ENCODE results near the gene RPH3AL.

RPH3AL gene

DNA sequence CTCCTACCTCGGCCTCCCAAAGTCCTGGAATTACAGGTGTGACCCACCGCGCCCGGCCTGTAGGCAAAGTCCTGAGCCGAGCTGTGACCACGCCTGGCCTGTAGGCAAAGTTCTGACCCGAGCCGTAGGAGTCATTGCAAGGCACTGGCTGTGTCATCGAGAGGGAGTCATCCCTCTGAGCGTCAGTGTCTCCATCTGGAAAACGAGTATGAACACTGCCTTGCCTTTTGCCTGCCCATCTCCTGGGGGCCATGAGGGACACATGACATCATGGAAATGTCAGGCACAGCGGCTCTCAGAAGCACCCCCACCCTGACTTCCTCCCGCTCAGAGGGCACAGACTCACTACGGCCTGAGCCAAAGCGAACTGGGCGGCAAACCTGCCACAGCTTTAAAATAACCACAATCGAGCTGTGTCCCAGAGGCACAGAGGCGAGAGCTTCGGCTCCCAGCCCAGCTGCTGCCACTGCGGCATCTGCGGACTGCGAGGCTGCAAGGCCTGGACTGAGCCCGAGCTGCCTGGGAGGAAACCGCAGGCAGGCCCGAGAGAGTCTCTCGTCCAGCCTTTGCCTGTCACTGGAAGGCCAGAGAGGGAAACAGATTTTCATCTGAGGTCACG, 50.8 kb downstream of the RPH3AL start:
- Mint-ChIP-seq H3K4me1 (ENCODE audit: low read depth) (no peaks in the 10 kb centered on the region), H3K4me3 (no peak overlapping the region), H3K36me3 (ENCODE audit: low read depth) (no peaks in the 10 kb centered on the region), H3K27me3 (ENCODE audit: low read depth) (no peaks in the 10 kb centered on the region), H3K27ac (no peak overlapping the region), H3K9me3 (no peaks in the 10 kb centered on the region)

DNA sequence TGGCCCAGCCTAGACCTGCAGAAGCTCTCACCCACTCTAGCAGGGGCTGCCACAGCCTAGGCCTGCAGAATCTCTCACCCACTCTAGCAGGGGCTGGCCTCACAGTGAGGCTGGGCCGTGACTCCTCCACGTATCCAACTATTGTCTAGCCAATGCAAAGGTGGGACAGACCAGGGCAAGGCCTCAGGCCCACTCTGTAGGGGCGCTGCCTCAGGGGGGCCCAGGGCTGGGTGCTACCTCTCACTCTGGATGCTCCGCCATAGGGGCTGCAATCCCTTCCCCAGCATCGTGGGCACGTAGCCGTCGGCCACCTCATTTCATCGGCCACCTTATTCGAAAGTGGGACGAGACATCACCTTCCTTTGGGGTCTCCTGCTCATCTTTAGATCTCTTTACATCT, 51.7 kb downstream of the RPH3AL start:
- no peak overlapping the region for H3K27ac Mint-ChIP-seq
- no peak overlapping the region for H3K4me3 Mint-ChIP-seq
- no peaks in the 10 kb centered on the region for H3K36me3 Mint-ChIP-seq (ENCODE audit: low read depth)
- no peaks in the 10 kb centered on the region for H3K9me3 Mint-ChIP-seq
- no peaks in the 10 kb centered on the region for H3K4me1 Mint-ChIP-seq (ENCODE audit: low read depth)
- H3K27me3 Mint-ChIP-seq (ENCODE audit: low read depth): no peaks in the 10 kb centered on the region

DNA sequence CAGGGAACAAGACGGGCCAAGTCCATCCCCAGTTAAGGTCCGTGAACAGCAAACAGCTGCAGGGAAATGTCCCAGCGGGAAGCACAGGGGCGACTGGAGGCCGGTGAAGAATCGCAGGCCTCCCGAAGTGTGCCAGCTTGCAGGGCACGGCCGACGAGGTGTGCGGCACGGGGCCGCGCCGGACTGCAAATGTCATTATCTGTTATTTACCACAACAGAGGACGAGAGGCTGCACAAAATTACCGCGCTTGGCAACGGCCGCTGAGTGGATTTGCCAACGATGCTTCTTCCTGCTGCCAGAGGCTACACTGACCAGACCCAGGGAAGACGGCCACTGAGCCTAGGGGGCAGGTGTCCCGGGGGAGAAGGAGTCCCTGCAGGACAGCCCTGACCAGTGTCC, 53.1 kb downstream of the RPH3AL start:
- no peak overlapping the region for H3K27ac Mint-ChIP-seq
- no peaks in the 10 kb centered on the region for H3K9me3 Mint-ChIP-seq
- no peak overlapping the region for H3K4me3 Mint-ChIP-seq
- no peaks in the 10 kb centered on the region for H3K4me1 Mint-ChIP-seq (ENCODE audit: low read depth)
- H3K27me3 Mint-ChIP-seq (ENCODE audit: low read depth): no peaks in the 10 kb centered on the region
- no peaks in the 10 kb centered on the region for H3K36me3 Mint-ChIP-seq (ENCODE audit: low read depth)

DNA sequence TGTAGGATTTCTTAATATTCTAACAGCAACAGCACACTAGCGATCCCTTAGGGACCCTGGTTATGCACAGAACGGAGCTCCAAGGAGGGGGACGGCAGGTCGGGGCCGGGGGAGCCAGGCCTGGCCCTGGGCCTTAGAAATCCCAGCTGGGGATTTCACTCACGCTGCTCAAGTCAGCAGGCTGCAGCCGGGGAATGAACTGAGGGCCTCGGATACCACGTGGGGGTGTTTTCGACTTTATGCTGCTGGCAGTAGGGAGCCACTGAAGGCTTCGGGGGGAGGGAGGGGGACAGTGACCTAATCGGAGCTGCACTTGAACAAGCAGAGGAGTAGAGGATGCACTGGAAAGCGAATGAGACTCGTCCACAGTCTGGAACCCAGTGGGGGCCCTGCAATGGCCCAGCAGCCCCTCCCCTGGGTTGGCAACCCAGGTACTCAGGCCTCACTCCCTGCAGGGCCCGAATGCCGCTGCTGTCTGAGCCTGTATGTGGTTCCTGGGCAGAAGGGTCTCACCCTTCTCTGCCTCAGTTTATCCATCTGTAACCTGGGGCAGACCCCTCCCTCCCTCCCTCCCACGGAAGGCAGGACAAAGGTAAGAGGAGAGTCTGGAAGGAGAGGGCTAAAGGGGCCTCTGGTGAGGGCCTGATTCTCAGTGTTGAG, 53.7 kb downstream of the RPH3AL start:
- Mint-ChIP-seq H3K4me1 (ENCODE audit: low read depth) (no peaks in the 10 kb centered on the region), H3K9me3 (no peaks in the 10 kb centered on the region), H3K27ac (no peak overlapping the region)

DNA sequence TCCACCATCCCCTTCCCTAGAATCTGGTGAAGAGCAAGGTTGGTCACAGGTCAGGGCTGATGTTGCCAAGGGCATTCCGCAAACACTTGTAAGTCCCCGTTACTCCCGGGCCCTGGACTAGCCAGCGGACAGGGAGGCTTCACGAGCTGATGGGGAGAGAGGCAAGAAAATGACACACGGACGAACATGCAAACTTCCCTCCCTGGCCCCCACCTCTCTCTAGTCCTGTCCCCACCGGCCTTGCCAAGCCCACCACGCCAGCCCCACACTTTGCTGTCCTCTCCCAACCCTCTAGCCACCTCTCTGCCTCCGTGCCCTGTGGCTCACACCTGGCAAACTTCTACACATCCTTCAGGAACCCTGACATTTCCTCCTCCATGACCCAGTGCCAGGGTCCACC, 54.8 kb downstream of the RPH3AL start:
- H3K27ac Mint-ChIP-seq: no peak overlapping the region
- no peaks in the 10 kb centered on the region for H3K9me3 Mint-ChIP-seq
- no peak overlapping the region for H3K4me3 Mint-ChIP-seq
- no peaks in the 10 kb centered on the region for H3K36me3 Mint-ChIP-seq (ENCODE audit: low read depth)
- no peaks in the 10 kb centered on the region for H3K27me3 Mint-ChIP-seq (ENCODE audit: low read depth)
- peaks cover 3% of the 10 kb centered on the region for H3K4me1 Mint-ChIP-seq (ENCODE audit: low read depth)

More for the DNA sequence above, 53.7 kb downstream of the RPH3AL start:
- no peak overlapping the region for H3K4me3 Mint-ChIP-seq
- H3K27me3 Mint-ChIP-seq (ENCODE audit: low read depth): no peaks in the 10 kb centered on the region
- H3K36me3 Mint-ChIP-seq (ENCODE audit: low read depth): no peaks in the 10 kb centered on the region

DNA sequence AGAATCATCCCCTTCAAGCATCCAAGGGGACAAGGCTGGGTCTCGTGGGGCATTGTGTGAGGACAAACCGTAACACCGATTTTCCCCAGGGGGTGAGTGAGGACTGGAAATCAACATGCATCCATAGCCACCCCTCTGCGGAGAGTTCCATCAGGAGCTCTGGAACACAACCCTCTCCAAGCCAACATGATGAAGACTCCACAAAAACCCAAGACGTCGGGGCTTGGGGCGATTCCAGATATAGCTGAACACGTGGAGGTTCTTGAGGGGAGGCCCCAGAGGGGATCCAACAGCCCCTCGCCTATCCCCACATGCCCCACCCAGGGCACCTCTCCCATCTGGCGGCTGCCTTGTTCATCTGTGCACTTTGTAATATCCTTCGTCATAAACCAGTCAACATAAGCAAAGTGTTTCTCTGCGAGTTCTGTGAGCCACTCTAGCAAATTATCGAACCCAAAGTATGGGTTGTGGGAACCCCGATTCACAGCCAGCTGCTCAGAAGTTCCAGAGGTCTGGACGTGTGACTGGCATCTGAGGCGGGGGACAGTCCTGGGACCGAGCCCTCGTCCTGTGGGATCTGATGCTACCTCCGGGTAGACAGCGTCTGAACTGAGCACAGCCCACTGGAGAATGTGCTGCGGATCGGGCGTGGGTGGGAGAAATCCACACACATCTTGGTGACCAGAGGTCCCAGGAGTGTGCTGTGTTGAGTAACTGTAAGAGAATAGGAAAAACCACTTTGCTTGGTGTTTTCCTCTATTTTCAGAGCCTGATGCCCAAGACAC, 55.5 kb downstream of the RPH3AL start:
- H3K9me3 Mint-ChIP-seq: no peaks in the 10 kb centered on the region
- H3K4me1 Mint-ChIP-seq (ENCODE audit: low read depth): peaks cover 3% of the 10 kb centered on the region
- no peak overlapping the region for H3K27ac Mint-ChIP-seq
- H3K27me3 Mint-ChIP-seq (ENCODE audit: low read depth): no peaks in the 10 kb centered on the region
- H3K4me3 Mint-ChIP-seq: no peak overlapping the region
- H3K36me3 Mint-ChIP-seq (ENCODE audit: low read depth): no peaks in the 10 kb centered on the region

DNA sequence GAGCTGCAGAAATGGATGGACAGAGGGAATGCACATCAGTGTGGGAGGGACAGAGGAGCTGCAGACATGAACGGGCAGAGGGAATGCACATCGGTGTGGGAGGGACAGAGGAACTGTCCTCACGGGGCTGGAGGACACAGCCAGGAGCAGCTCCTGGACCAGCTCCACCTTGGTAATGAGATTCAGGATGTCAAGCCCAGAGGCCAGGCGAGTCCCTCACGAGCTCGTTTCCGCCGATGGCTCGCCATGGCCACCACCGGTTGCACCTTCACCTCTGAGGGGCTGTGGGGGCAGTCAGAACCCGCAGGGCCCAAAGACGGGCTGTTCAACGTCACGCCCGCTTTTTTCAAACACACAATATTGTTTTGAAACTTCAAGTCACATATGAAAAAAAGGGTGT, 56.2 kb downstream of the RPH3AL start:
- Mint-ChIP-seq H3K27me3 (ENCODE audit: low read depth) (no peaks in the 10 kb centered on the region), H3K4me3 (no peak overlapping the region), H3K27ac (no peak overlapping the region)

DNA sequence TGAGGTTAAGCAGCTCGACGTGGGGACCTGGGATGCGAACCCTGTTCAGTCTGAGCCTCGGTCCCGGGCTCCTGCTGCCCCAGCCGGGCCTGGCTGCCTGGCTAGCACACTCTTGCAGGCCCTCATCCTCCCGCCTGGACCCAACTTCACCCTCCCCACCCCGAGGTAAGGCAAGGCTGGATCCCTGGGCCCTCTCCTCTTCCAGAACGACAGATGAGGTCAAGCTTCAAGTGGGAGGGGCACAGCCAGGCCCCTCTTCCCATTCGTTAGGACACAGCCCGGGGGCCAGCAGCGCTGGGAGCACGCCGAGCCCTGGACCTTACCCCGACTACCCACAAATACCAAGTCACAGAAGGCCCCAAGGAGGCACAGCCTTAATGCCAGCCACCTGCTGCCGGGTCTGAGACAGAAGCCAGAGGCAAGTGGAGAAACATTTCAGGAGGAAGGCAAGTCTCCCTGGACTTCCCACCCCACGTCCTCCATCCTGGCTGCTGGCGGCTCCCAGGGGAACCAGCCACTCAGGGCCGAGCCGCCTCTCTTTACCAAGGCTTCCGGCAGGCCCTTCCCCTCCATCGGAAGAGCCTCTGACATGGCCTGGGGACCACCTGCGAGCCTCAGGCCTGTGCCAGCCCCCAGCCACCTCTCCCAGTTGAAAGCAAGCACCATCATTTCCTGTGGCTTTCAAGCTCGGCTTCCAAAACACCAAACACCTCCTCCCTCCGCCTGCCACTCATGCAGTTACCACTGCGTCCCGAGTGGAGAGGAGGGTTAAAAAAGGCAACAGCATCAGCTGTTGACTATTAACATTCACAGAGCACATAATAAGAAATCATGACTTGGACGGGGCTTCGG, 59.9 kb downstream of the RPH3AL start:
- Mint-ChIP-seq H3K36me3 (ENCODE audit: low read depth) (no peaks in the 10 kb centered on the region), H3K4me1 (ENCODE audit: low read depth) (peaks cover 3% of the 10 kb centered on the region), H3K27ac (no peak overlapping the region), H3K27me3 (ENCODE audit: low read depth) (no peaks in the 10 kb centered on the region), H3K9me3 (no peaks in the 10 kb centered on the region), H3K4me3 (no peak overlapping the region)

More for the DNA sequence above, 56.2 kb downstream of the RPH3AL start:
- no peaks in the 10 kb centered on the region for H3K36me3 Mint-ChIP-seq (ENCODE audit: low read depth)
- no peaks in the 10 kb centered on the region for H3K9me3 Mint-ChIP-seq
- H3K4me1 Mint-ChIP-seq (ENCODE audit: low read depth): peaks cover 3% of the 10 kb centered on the region

DNA sequence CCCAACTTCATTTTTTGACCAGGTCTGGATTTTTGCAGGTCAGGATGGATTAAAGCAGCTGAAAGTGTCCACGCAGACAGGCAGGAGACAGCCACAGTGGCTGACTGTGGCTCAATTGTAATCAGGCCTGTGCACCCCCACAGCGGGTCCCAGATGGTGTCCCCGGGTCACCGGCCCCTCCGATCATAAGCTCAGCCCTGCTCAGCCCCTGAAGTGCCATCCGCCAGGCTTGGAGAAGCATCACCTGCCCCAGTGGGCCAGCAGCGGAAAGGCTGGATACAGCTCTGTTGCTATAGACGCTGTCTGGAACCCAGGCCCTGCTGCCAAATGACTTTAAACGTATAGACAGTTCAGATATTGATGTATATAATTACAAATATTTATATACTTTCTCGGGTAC, 60.6 kb downstream of the RPH3AL start:
- H3K27me3 Mint-ChIP-seq (ENCODE audit: low read depth): no peaks in the 10 kb centered on the region
- no peak overlapping the region for H3K4me3 Mint-ChIP-seq
- H3K4me1 Mint-ChIP-seq (ENCODE audit: low read depth): peaks cover 3% of the 10 kb centered on the region
- H3K36me3 Mint-ChIP-seq (ENCODE audit: low read depth): no peaks in the 10 kb centered on the region
- H3K9me3 Mint-ChIP-seq: no peaks in the 10 kb centered on the region
- no peak overlapping the region for H3K27ac Mint-ChIP-seq

DNA sequence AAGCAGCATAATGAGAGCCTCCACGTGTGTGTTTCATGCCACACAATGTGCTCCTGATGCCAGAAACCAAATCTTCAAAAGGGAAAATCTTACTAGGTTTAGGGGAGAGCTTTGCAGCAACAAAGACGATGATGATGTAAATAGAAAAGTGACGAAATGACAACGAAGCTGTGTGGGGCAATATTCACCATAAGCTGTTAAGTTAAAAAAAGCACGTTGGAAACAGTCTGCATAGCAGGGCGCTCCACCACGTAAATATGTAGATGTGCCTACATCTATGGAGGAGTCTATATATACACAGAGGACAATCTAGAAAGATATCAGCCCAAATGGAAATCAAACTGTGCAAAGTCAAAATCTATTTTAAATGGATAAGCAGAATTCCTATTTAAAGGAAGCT, 61.0 kb downstream of the RPH3AL start:
- no peaks in the 10 kb centered on the region for H3K27me3 Mint-ChIP-seq (ENCODE audit: low read depth)

DNA sequence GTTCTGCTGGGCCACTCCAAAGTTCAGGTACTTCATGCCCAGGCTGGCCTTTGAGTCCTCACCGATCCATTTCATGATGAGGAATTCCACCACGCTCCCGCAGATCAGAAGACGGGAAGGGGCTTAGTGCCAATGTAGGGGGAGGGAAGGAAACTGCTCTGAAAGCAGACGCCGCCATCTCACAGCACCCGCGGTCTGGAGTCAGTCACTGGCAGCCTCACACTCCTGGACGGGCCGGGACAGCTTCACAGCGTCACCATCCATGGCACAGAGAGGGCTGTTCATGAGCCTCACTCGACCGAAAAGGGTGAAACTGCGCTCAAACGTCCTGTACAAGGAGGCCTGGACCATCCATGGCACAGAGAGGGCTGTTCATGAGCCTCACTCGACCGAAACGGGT, 62.0 kb downstream of the RPH3AL start:
- Mint-ChIP-seq H3K27ac (no peak overlapping the region), H3K9me3 (no peaks in the 10 kb centered on the region), H3K4me3 (no peak overlapping the region), H3K27me3 (ENCODE audit: low read depth) (no peaks in the 10 kb centered on the region), H3K4me1 (ENCODE audit: low read depth) (peaks cover 3% of the 10 kb centered on the region), H3K36me3 (ENCODE audit: low read depth) (no peaks in the 10 kb centered on the region)

More for the DNA sequence above, 61.0 kb downstream of the RPH3AL start:
- H3K4me1 Mint-ChIP-seq (ENCODE audit: low read depth): peaks cover 3% of the 10 kb centered on the region
- no peak overlapping the region for H3K27ac Mint-ChIP-seq
- no peak overlapping the region for H3K4me3 Mint-ChIP-seq
- H3K9me3 Mint-ChIP-seq: no peaks in the 10 kb centered on the region
- H3K36me3 Mint-ChIP-seq (ENCODE audit: low read depth): no peaks in the 10 kb centered on the region

DNA sequence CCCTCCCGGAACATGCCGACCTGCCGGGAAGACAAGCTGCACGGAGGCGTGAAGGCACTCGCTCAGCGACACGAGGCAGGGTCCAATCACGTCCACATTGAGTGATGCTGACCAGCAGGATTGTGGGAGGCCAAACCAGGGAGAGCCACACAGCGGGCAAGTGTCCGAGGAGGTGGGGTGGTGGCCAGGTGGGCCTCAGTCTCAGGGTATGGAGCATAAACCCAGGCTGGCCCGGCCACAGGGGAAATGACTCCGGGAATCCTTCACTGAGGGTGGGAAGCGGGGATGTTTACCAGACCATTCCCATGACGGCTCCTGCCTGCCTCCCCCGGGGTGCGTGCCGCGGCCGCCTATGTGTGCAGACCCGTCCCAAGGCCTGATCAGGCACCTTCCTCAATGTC, 62.5 kb downstream of the RPH3AL start:
- Mint-ChIP-seq H3K4me3 (no peak overlapping the region), H3K27ac (no peak overlapping the region), H3K27me3 (ENCODE audit: low read depth) (no peaks in the 10 kb centered on the region), H3K36me3 (ENCODE audit: low read depth) (no peaks in the 10 kb centered on the region), H3K4me1 (ENCODE audit: low read depth) (peaks cover 3% of the 10 kb centered on the region), H3K9me3 (no peaks in the 10 kb centered on the region)

DNA sequence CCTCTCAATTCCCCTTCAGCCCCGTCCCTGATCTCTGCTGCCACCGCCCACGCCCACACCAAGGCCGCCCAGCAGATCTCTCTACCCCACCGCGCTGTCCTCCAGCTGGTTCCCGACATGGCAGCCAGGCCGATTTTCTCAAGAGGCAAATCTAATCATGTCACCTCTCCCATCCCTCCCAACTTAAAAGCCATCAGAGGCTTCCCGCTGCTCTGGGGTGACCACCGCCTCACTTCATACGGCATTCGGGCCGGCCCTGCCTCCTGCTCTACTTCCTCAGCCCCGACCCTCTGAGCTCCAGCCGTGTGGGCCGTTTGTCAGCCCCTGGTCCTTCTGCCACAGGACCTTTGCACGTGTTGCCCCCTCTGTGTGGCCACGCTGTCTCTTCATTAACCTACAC, 63.2 kb downstream of the RPH3AL start:
- no peaks in the 10 kb centered on the region for H3K9me3 Mint-ChIP-seq
- H3K4me3 Mint-ChIP-seq: no peak overlapping the region
- H3K36me3 Mint-ChIP-seq (ENCODE audit: low read depth): no peaks in the 10 kb centered on the region
- no peaks in the 10 kb centered on the region for H3K27me3 Mint-ChIP-seq (ENCODE audit: low read depth)
- H3K27ac Mint-ChIP-seq: no peak overlapping the region
- peaks cover 3% of the 10 kb centered on the region for H3K4me1 Mint-ChIP-seq (ENCODE audit: low read depth)

DNA sequence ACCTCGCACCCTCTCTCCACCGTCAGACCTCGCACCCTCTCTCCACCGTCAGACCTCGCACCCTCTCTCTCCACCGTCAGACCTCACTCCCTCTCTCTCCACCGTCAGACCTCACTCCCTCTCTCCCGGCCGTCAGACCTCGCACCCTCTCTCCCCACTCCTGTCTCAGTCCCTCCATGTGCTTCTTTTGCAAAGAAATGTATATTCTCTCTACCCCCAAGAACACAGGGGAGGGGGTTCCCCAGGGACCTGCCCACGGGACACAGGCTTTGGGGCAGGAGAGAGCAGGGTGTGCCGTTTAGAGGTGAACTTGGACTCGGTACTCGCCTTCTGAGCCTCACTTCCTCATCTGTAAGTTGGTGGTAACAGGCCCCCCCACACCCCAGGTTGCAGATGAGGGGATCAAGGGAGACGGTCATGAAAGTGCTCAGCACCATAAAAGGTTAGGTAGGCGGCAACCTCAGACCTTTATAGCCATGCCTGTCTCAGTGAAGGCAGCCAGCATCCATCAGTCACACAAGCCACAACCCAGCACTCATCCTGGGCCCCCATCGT, 63.7 kb downstream of the RPH3AL start:
- Mint-ChIP-seq H3K4me3 (no peak overlapping the region), H3K27ac (no peak overlapping the region), H3K4me1 (ENCODE audit: low read depth) (peaks cover 3% of the 10 kb centered on the region), H3K9me3 (no peaks in the 10 kb centered on the region), H3K27me3 (ENCODE audit: low read depth) (no peaks in the 10 kb centered on the region), H3K36me3 (ENCODE audit: low read depth) (no peaks in the 10 kb centered on the region)

Data from T-helper 1 cell treated with Interleukin-12 subunit alpha and Interleukin-12 subunit beta and Interleukin-4 antibody, amounts not matched to agents 30 μg/mL and 1 μg/mL, for 36 hours (primary cell).